Adrenal gland (tissue), 5 donors: Measurements from ENCODE around the gene LYPD6.

ENCODE experiments used
- POLR2A ChIP-seq, 2 donors: fragments of 450-650 bp; IDR thresholded peaks; one replicate each; pipeline ENCODE4 v1.6.1; 2017; ENCODE audit warnings: antibody characterized with exemption in 2 of 2, mild to moderate bottlenecking in 2 of 2, moderate library complexity in 1 of 2
- TF ChIP-seq, protein P1 (sequence below), 6 experiments: fragments of 450-650 bp in 4 of 6; fragments of 200-600 bp in 2 of 6; sonication (generic) in 1 of 6; IDR thresholded peaks; 1 replicate in 5 of 6; 2 replicates in 1 of 6; pipeline versions ENCODE4 v1.5.1 to v1.8.0; 2016 to 2021; ENCODE audit warnings: antibody characterized with exemption in 6 of 6, mild to moderate bottlenecking in 2 of 6, moderate library complexity in 1 of 6
- donor health status: DM: no; HTN: no; CAD: no.

GRCh38 chr2:149387411-149387810 lies 57.0 kb downstream of the LYPD6 start:
- TF ChIP-seq, protein P1, sequence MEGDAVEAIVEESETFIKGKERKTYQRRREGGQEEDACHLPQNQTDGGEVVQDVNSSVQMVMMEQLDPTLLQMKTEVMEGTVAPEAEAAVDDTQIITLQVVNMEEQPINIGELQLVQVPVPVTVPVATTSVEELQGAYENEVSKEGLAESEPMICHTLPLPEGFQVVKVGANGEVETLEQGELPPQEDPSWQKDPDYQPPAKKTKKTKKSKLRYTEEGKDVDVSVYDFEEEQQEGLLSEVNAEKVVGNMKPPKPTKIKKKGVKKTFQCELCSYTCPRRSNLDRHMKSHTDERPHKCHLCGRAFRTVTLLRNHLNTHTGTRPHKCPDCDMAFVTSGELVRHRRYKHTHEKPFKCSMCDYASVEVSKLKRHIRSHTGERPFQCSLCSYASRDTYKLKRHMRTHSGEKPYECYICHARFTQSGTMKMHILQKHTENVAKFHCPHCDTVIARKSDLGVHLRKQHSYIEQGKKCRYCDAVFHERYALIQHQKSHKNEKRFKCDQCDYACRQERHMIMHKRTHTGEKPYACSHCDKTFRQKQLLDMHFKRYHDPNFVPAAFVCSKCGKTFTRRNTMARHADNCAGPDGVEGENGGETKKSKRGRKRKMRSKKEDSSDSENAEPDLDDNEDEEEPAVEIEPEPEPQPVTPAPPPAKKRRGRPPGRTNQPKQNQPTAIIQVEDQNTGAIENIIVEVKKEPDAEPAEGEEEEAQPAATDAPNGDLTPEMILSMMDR (IDR thresholded peaks at IDR 0.05) = no peak
- no peak for TF ChIP-seq POLR2A (IDR thresholded peaks at IDR 0.05)
